HEK293T (cell line): Measurements from ENCODE around the gene STXBP2.

Experiments used
- HDGF ChIP-seq: fragments of 450-650 bp; IDR thresholded peaks from 2 replicates; pipeline ENCODE4 v1.6.1; 2017; ENCODE audit warnings: antibody characterized with exemption, borderline replicate concordance
- ZNF384 ChIP-seq: fragments of 450-650 bp; IDR thresholded peaks from 2 replicates; pipeline ENCODE4 v1.6.1; 2016

- TF ChIP-seq HDGF (no peak), ZNF384 (no peak)
These were observed 47.1 kb upstream of the STXBP2 start for GRCh38 chr19:7589822-7590221.
